HepG2 (cell line): ENCODE results near the gene OARD1. TPM values are rescaled to one million over a fixed set of nuclear protein-coding genes. Genes with fewer than 3 reads are reported as not detected.

Experiments used
- BHLHE40 ChIP-seq: IDR thresholded peaks from 2 replicates; pipeline ENCODE4 v1.6.1; 2011; ENCODE audit warnings: low read length, improper control_type of control experiment
- CBX5 ChIP-seq: sonication (generic); formaldehyde crosslinking; IDR thresholded peaks from 2 replicates; pipeline ENCODE4 v1.4.0; 2020; ENCODE audit warnings: missing genetic modification reagents, borderline replicate concordance
- ELF3 ChIP-seq: IDR thresholded peaks from 2 replicates; pipeline ENCODE4 v1.6.1; 2016; ENCODE audit warnings: missing genetic modification reagents, missing compliant biosample characterization
- IKZF1 ChIP-seq: fragments of 450-650 bp; IDR thresholded peaks from 2 replicates; pipeline ENCODE4 v1.7.1; 2016
- MAFF ChIP-seq: IDR thresholded peaks from 2 replicates; pipeline ENCODE4 v1.6.1; 2011; ENCODE audit warnings: low read depth, low read length, improper control_type of control experiment
- RFXANK ChIP-seq: IDR thresholded peaks from 2 replicates; pipeline ENCODE4 v1.6.1; 2016
- TARDBP ChIP-seq: sonication (generic); formaldehyde crosslinking; IDR thresholded peaks from 2 replicates; pipeline ENCODE4 v1.8.0; 2022; ENCODE audit warnings: mild to moderate bottlenecking, missing genetic modification reagents
- ZNF143 ChIP-seq: sonication (generic); formaldehyde crosslinking; IDR thresholded peaks from 2 replicates; pipeline ENCODE4 v1.4.0; 2020; ENCODE audit warnings: missing genetic modification reagents
- ZNF614 ChIP-seq: IDR thresholded peaks from 2 replicates; pipeline ENCODE4 v1.6.1; 2018; ENCODE audit warnings: missing biosample characterization, missing genetic modification reagents, inconsistent platforms, borderline replicate concordance
- ZNF7 ChIP-seq: IDR thresholded peaks from 2 replicates; pipeline ENCODE4 v1.6.1; 2016; ENCODE audit warnings: missing biosample characterization, missing genetic modification reagents
- ZNF75D ChIP-seq: sonication (generic); formaldehyde crosslinking; IDR thresholded peaks from 2 replicates; pipeline ENCODE4 v1.8.1; 2023; ENCODE audit warnings: missing genetic modification reagents, mild to moderate bottlenecking, borderline replicate concordance
- polyA plus RNA-seq, 8 experiments: library from polyadenylated mRNA; depleted of rRNA in 3 of 8; stranded (reverse) in 7 of 8; unstranded in 1 of 8; fragments of >200 nt; fragmentation: Illumina TruSeq in 4 of 8; extraction: Trizol in 4 of 8; gene quantifications; 2 replicates each; pipeline versions ENCODE4 v1.2.1 to v1.2.3, GENCODE V29; 2011 to 2016; ENCODE audit warnings: low read depth in 4 of 8, missing spikeins in 1 of 8, mixed read lengths in 1 of 8; ENCODE audit not compliant: insufficient read depth in 1 of 8
- total RNA-seq, 5 experiments: library from RNA; depleted of rRNA; stranded (reverse); fragments of >200 nt; fragmentation: Illumina TruSeq; extraction: Trizol; gene quantifications; 2 replicates each; pipeline ENCODE4 v1.2.3, GENCODE V29; 2016; ENCODE audit warnings: low read depth in 1 of 5
- TF ChIP-seq, protein P1 (sequence below): sonication (generic); formaldehyde crosslinking; IDR thresholded peaks from 2 replicates; pipeline ENCODE4 v1.9.0; 2021; ENCODE audit warnings: missing genetic modification reagents, borderline replicate concordance
- TF ChIP-seq, protein P2 (sequence below): sonication (generic); formaldehyde crosslinking; IDR thresholded peaks from 2 replicates; pipeline ENCODE4 v1.4.0; 2020; ENCODE audit warnings: missing genetic modification reagents, mild to moderate bottlenecking, borderline replicate concordance
- TF ChIP-seq, protein P3 (sequence below): sonication (generic); formaldehyde crosslinking; IDR thresholded peaks from 2 replicates; pipeline ENCODE4 v1.5.0; 2020; ENCODE audit warnings: mild to moderate bottlenecking, missing genetic modification reagents, moderate library complexity
- TF ChIP-seq, protein P4 (sequence below): sonication (generic); formaldehyde crosslinking; conservative IDR thresholded peaks from 2 replicates; pipeline ENCODE4 v1.4.0; 2020; ENCODE audit warnings: missing genetic modification reagents
- TF ChIP-seq, protein P5 (sequence below): sonication (generic); formaldehyde crosslinking; IDR thresholded peaks from 2 replicates; pipeline ENCODE4 v1.4.0; 2020; ENCODE audit warnings: missing genetic modification reagents
- TF ChIP-seq, protein P6 (sequence below): sonication (generic); formaldehyde crosslinking; IDR thresholded peaks from 2 replicates; pipeline ENCODE4 v1.5.0; 2020; ENCODE audit warnings: missing genetic modification reagents

OARD1 gene
- total and polyA plus RNA-seq, 2 of the 13 experiments (the other 11 are each of a cell fraction or from before 2014, with no cell fraction given), result 18.4 to 49.0 TPM

DNA sequence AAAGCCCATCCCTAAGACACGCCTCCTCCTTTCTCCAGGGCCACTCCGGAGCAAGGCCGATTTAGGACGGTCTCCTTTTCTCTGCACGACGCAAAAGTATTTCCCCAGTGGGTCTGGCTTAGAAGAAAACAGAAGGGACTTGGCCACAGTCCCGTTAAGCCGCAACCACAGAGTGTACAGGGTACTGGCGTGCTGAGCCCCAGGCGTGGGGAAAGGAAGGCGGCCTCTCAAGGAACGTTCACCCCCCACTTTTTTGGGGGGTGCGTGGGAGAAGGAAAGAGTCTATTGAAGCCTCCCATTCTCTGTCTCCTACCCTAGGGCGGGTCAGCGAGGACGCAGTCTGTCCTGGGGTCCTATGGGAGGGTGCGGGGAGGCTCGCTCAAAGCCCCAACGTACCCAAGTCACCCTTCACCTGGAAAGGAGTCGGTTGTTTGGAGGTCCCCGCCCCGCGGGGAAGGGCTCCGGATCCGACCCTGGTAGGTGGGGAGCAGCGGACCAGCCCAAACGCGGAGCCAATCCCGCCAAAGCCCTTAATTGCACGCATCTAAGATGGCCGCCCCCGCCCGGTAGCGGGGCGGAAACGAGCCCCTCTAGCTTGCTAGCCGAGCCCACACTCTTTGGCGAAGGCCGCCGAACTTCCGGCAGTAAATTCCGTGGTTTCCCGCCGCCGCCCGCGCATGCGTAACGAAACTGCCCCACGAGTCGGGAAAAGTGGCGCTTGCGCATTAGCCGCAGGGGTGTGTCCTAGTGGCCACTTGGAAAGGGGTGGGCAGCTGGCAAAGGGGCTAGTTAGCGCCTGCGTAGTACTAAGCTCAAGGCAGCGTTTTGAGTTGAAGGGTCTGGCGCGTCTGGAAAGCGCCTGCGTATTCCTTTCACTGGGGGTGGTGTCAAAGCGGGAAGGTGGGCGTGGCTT, at the start of gene OARD1 (continued):
- TF ChIP-seq, protein P1, sequence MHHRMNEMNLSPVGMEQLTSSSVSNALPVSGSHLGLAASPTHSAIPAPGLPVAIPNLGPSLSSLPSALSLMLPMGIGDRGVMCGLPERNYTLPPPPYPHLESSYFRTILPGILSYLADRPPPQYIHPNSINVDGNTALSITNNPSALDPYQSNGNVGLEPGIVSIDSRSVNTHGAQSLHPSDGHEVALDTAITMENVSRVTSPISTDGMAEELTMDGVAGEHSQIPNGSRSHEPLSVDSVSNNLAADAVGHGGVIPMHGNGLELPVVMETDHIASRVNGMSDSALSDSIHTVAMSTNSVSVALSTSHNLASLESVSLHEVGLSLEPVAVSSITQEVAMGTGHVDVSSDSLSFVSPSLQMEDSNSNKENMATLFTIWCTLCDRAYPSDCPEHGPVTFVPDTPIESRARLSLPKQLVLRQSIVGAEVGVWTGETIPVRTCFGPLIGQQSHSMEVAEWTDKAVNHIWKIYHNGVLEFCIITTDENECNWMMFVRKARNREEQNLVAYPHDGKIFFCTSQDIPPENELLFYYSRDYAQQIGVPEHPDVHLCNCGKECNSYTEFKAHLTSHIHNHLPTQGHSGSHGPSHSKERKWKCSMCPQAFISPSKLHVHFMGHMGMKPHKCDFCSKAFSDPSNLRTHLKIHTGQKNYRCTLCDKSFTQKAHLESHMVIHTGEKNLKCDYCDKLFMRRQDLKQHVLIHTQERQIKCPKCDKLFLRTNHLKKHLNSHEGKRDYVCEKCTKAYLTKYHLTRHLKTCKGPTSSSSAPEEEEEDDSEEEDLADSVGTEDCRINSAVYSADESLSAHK (CRISPR knock-in tag), result no peak
- TF ChIP-seq ZNF7 (CRISPR knock-in tag), result no peak
- TF ChIP-seq, protein P2, sequence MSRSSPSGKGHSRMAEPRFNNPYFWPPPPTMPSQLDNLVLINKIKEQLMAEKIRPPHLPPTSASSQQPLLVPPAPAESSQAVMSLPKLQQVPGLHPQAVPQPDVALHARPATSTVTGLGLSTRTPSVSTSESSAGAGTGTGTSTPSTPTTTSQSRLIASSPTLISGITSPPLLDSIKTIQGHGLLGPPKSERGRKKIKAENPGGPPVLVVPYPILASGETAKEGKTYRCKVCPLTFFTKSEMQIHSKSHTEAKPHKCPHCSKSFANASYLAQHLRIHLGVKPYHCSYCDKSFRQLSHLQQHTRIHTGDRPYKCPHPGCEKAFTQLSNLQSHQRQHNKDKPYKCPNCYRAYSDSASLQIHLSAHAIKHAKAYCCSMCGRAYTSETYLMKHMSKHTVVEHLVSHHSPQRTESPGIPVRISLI (CRISPR knock-in tag), result no peak
- TF ChIP-seq, protein P3, sequence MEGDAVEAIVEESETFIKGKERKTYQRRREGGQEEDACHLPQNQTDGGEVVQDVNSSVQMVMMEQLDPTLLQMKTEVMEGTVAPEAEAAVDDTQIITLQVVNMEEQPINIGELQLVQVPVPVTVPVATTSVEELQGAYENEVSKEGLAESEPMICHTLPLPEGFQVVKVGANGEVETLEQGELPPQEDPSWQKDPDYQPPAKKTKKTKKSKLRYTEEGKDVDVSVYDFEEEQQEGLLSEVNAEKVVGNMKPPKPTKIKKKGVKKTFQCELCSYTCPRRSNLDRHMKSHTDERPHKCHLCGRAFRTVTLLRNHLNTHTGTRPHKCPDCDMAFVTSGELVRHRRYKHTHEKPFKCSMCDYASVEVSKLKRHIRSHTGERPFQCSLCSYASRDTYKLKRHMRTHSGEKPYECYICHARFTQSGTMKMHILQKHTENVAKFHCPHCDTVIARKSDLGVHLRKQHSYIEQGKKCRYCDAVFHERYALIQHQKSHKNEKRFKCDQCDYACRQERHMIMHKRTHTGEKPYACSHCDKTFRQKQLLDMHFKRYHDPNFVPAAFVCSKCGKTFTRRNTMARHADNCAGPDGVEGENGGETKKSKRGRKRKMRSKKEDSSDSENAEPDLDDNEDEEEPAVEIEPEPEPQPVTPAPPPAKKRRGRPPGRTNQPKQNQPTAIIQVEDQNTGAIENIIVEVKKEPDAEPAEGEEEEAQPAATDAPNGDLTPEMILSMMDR (CRISPR knock-in tag), result peak; percentile 66; the same call in 1 of the 2 replicates
- TF ChIP-seq RFXANK (CRISPR knock-in tag), result 0 out of 2 replicates have a peak, but pooled peaks have one; percentile 9
- TF ChIP-seq, protein P4, sequence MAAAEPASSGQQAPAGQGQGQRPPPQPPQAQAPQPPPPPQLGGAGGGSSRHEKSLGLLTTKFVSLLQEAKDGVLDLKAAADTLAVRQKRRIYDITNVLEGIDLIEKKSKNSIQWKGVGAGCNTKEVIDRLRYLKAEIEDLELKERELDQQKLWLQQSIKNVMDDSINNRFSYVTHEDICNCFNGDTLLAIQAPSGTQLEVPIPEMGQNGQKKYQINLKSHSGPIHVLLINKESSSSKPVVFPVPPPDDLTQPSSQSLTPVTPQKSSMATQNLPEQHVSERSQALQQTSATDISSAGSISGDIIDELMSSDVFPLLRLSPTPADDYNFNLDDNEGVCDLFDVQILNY (CRISPR knock-in tag), result peak; percentile 95
- TF ChIP-seq, protein P5, sequence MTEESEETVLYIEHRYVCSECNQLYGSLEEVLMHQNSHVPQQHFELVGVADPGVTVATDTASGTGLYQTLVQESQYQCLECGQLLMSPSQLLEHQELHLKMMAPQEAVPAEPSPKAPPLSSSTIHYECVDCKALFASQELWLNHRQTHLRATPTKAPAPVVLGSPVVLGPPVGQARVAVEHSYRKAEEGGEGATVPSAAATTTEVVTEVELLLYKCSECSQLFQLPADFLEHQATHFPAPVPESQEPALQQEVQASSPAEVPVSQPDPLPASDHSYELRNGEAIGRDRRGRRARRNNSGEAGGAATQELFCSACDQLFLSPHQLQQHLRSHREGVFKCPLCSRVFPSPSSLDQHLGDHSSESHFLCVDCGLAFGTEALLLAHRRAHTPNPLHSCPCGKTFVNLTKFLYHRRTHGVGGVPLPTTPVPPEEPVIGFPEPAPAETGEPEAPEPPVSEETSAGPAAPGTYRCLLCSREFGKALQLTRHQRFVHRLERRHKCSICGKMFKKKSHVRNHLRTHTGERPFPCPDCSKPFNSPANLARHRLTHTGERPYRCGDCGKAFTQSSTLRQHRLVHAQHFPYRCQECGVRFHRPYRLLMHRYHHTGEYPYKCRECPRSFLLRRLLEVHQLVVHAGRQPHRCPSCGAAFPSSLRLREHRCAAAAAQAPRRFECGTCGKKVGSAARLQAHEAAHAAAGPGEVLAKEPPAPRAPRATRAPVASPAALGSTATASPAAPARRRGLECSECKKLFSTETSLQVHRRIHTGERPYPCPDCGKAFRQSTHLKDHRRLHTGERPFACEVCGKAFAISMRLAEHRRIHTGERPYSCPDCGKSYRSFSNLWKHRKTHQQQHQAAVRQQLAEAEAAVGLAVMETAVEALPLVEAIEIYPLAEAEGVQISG, result peak; percentile 99
- TF ChIP-seq ZNF614 (CRISPR knock-in tag), result no peak; the same call in 1 of the 2 replicates
- TF ChIP-seq MAFF, result no peak
- no peak for TF ChIP-seq BHLHE40
- TF ChIP-seq CBX5, result no peak; the same call in 1 of the 2 replicates
- TF ChIP-seq ELF3 (CRISPR knock-in tag), result peak; percentile 75
- TF ChIP-seq, protein P6, sequence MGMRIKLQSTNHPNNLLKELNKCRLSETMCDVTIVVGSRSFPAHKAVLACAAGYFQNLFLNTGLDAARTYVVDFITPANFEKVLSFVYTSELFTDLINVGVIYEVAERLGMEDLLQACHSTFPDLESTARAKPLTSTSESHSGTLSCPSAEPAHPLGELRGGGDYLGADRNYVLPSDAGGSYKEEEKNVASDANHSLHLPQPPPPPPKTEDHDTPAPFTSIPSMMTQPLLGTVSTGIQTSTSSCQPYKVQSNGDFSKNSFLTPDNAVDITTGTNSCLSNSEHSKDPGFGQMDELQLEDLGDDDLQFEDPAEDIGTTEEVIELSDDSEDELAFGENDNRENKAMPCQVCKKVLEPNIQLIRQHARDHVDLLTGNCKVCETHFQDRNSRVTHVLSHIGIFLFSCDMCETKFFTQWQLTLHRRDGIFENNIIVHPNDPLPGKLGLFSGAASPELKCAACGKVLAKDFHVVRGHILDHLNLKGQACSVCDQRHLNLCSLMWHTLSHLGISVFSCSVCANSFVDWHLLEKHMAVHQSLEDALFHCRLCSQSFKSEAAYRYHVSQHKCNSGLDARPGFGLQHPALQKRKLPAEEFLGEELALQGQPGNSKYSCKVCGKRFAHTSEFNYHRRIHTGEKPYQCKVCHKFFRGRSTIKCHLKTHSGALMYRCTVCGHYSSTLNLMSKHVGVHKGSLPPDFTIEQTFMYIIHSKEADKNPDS, result no peak
- no peak for TF ChIP-seq IKZF1
- TF ChIP-seq ZNF143 (CRISPR knock-in tag), result peak; percentile 31; the same call in 1 of the 2 replicates
- peak; percentile 7; the same call in 1 of the 2 replicates for TF ChIP-seq TARDBP (CRISPR knock-in tag)
- no peak for TF ChIP-seq ZNF75D (CRISPR knock-in tag)
